Natural killer cell (primary cell): ENCODE measurements around the gene USP24. TPM values are rescaled to one million over a fixed set of nuclear protein-coding genes. Genes with fewer than 3 reads are reported as not detected.

Experiments
- ATAC-seq, 3 donors: fragments of 150-1000 bp in 2 of 3; fragments of 200-7000 bp in 1 of 3; cut with Tn5 transposase; 1 replicate in 1 of 3; 2 replicates in 2 of 3; pipeline ENCODE4 v1.10.0; 2021; ENCODE audit warnings: mild to moderate bottlenecking in 2 of 3, moderate library complexity in 2 of 3
- DNase-seq, 2 donors: peaks; one replicate each; pipeline versions ENCODE4 v3.0.0 to v3.0.0-alpha.2; 2013 to 2021; ENCODE audit warnings: mixed read lengths in 1 of 2
- H3K27ac ChIP-seq: one replicate; pipeline ENCODE4 v1.5.1; 2013; ENCODE audit warnings: mild to moderate bottlenecking, low read length
- H3K27me3 ChIP-seq: one replicate; pipeline ENCODE4 v1.6.1; 2013; ENCODE audit warnings: low read length; ENCODE audit not compliant: control insufficient read depth, insufficient read depth
- H3K36me3 ChIP-seq: one replicate; pipeline ENCODE4 v1.6.1; 2013; ENCODE audit warnings: low read length; ENCODE audit not compliant: control insufficient read depth, insufficient read depth
- H3K4me1 ChIP-seq: one replicate; pipeline ENCODE4 v1.6.1; 2013; ENCODE audit warnings: low read length; ENCODE audit not compliant: control insufficient read depth, insufficient read depth
- H3K4me3 ChIP-seq: one replicate; pipeline ENCODE4 v1.5.1; 2013; ENCODE audit warnings: low read length
- H3K9me3 ChIP-seq: one replicate; pipeline ENCODE4 v1.6.1; 2013; ENCODE audit warnings: low read length; ENCODE audit not compliant: control insufficient read depth, insufficient read depth
- H3K27ac Mint-ChIP-seq, 2 donors: one replicate each; pipeline ENCODE4 v1.8.0; 2022; ENCODE audit warnings: mild to moderate bottlenecking in 2 of 2, mixed read lengths in 2 of 2, moderate library complexity in 1 of 2
- H3K27me3 Mint-ChIP-seq, 2 donors: one replicate each; pipeline ENCODE4 v1.8.0; 2022; ENCODE audit warnings: low read depth in 2 of 2, mixed read lengths in 2 of 2
- H3K36me3 Mint-ChIP-seq: one replicate; pipeline ENCODE4 v1.8.0; 2022; ENCODE audit warnings: mixed read lengths
- H3K4me1 Mint-ChIP-seq, 2 donors: one replicate each; pipeline ENCODE4 v1.8.0; 2022; ENCODE audit warnings: mixed read lengths in 2 of 2
- H3K4me3 Mint-ChIP-seq: one replicate; pipeline ENCODE4 v1.8.0; 2022; ENCODE audit warnings: mild to moderate bottlenecking, moderate library complexity, mixed read lengths
- H3K9me3 Mint-ChIP-seq, 2 donors: one replicate each; pipeline ENCODE4 v1.8.0; 2022; ENCODE audit warnings: mixed read lengths in 2 of 2
- CTCF ChIP-seq: fragments of 200-600 bp; IDR thresholded peaks from one replicate; pipeline ENCODE4 v1.8.0; 2022; ENCODE audit warnings: antibody characterized with exemption
- WGBS: methylation state at CpG from one replicate; pipeline ENCODE4 v1.1.7; 2013; ENCODE audit warnings: missing lambda C conversion rate; ENCODE audit not compliant: insufficient coverage; 5-methylcytosine and 5-hydroxymethylcytosine counted together
- intact Hi-C: fragments of 100-400 bp; cut with micrococcal nuclease; formaldehyde crosslinking; loops from one replicate; pipeline ENCODE4 v1.14.2; 2022
- total RNA-seq, 4 donors: library from RNA; stranded (reverse); fragments of 120-200 nt in 1 of 4; gene quantifications; one replicate each; pipeline versions ENCODE4 v1.2.3 to v1.2.4, GENCODE V29; 2013 to 2022

The USP24 gene
- total RNA-seq, 3 donors from 2014 or later (not counting 1 experiment from before 2014, with no cell fraction given), result 155 TPM

- Mint-ChIP-seq H3K4me1 (peaks cover 0 to 9% of the 10 kb centered on the region in 2 donors), H3K27me3 (no peaks in the 10 kb centered on the region), H3K27ac (peak overlapping the region in 1 of 2 donors; percentile 41), H3K9me3 (no peaks in the 10 kb centered on the region), H3K36me3 (no peaks in the 10 kb centered on the region), H3K4me3 (no peak overlapping the region)
- H3K4me3 ChIP-seq, result no peak overlapping the region
- 83% methylated on average over 14 of the region's 14 CpGs for WGBS
- no peak for DNase-seq
- H3K36me3 ChIP-seq, result no peaks in the 10 kb centered on the region
- no peak for TF ChIP-seq CTCF
- H3K9me3 ChIP-seq, result no peaks in the 10 kb centered on the region
- no peaks in the 10 kb centered on the region for H3K27me3 ChIP-seq
- intact Hi-C loops, result no loop called here
- no peak overlapping the region for H3K27ac ChIP-seq
- no peaks in the 10 kb centered on the region for H3K4me1 ChIP-seq
- ATAC-seq, result no peak
Measured at GRCh38 chr1:55059302-55060132, 155.6 kb downstream of the USP24 start.

GRCh38 chr1:55057956-55058298, 157.2 kb downstream of the USP24 start:
- Histone ChIP-seq H3K27ac (no peak overlapping the region), H3K9me3 (no peaks in the 10 kb centered on the region), H3K27me3 (no peaks in the 10 kb centered on the region), H3K36me3 (no peaks in the 10 kb centered on the region), H3K4me3 (no peak overlapping the region), H3K4me1 (no peaks in the 10 kb centered on the region)
- no peak overlapping the region for H3K4me3 Mint-ChIP-seq
- H3K27ac Mint-ChIP-seq, result no peak overlapping the region
- ATAC-seq, result no peak
- intact Hi-C loops, result no loop called here
- DNase-seq, result no peak
- H3K4me1 Mint-ChIP-seq, result peaks cover 0 to 9% of the 10 kb centered on the region in 2 donors
- no peak for TF ChIP-seq CTCF
- 83% methylated on average over 6 of the region's 6 CpGs for WGBS
- no peaks in the 10 kb centered on the region for H3K36me3 Mint-ChIP-seq
- H3K9me3 Mint-ChIP-seq, result no peaks in the 10 kb centered on the region
- H3K27me3 Mint-ChIP-seq, result no peaks in the 10 kb centered on the region

GRCh38 chr1:55057270-55057955, 157.8 kb downstream of the USP24 start:
- H3K4me1 Mint-ChIP-seq, result peaks cover 0 to 9% of the 10 kb centered on the region in 2 donors
- intact Hi-C loops, result no loop called here
- H3K27me3 ChIP-seq, result no peaks in the 10 kb centered on the region
- H3K4me3 ChIP-seq, result no peak overlapping the region
- H3K27me3 Mint-ChIP-seq, result no peaks in the 10 kb centered on the region
- WGBS, result 84% methylated on average over 15 of the region's 15 CpGs
- DNase-seq (no peak), ATAC-seq (no peak)
- H3K9me3 ChIP-seq, result no peaks in the 10 kb centered on the region
- H3K36me3 Mint-ChIP-seq, result no peaks in the 10 kb centered on the region
- no peaks in the 10 kb centered on the region for H3K4me1 ChIP-seq
- no peak overlapping the region for H3K27ac Mint-ChIP-seq
- TF ChIP-seq CTCF, result no peak
- H3K36me3 ChIP-seq, result no peaks in the 10 kb centered on the region
- H3K4me3 Mint-ChIP-seq, result no peak overlapping the region
- H3K27ac ChIP-seq, result no peak overlapping the region
- no peaks in the 10 kb centered on the region for H3K9me3 Mint-ChIP-seq
